ENCODE results near the gene KRTAP10-1. TPM values are rescaled to one million over a fixed set of nuclear protein-coding genes. Genes with fewer than 3 reads are reported as not detected.

The KRTAP10-1 gene
- total and polyA plus RNA-seq, 2 donors from 2014 or later: not detected

DNA sequence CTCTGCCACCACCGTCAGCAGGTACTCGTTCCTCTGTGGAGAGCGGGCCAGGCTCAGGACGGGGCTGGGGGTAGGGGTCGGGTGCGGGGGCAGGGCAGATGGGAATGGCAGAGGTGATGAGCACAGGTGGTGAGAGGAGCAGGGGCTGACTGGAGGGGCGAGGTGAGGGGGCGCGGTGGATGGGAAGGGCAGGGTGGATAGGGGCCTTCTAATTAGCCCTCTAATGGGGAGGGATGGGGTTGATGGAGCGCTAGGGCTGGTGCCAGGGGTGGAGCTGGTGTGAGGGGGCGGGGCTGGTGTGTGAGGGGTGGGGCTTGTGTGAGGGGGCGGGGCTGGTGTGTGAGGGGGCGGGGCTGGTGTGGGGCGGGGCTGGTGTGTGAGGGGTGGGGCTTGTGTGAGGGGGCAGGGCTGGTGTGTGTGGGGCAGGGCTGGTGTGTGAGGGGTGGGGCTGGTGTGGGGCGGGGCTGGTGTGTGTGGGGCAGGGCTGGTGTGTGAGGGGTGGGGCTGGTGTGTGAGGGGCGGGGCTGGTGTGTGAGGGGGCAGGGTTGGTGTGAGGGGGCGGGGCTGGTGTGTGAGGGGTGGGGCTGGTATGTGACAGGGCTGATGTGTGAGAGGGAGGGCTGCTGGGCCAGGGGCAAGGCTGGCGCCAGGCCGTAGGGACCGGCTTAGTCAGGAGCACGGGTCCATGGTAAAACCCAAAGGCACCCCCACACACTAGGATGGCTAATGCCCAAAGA is 5.9 kb downstream of the KRTAP10-1 start:
- no peak for FAIRE-seq

DNA sequence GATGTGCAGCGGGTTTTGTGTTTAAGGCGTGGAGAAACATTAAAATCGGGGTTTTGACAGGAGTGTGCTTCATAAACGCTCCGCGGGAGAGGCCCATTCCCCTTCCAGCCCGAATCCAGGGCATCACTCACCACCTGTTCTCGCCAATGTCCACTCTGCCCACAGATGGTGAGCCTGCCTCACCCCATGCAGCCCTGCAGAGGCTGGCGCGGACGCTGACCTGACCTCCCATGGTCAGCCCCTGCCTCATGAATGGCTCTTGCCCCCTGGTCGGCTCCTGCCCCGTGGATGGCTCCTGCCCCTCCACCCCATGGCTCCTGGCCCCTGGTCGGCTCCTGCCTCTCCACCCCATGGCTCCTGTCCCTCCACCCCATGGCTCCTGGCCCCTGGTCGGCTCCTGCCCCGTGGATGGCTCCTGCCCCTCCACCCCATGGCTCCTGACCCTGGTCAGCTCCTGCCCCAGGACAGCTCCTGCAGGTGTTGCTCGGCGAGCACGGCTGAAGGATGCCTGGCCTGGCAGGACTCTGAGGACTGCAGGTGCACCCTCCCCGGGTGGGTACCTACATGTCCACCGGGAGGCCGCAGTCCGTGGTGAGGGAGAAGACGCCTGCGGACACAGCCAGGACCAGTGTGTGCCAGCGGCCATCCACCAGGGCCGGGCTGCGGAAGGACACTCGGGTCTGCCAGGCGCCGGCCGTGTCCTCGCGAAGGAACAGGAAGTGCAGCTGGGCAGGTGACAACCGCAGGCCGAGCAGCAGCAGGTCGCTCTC is 6.7 kb downstream of the KRTAP10-1 start:
- intact Hi-C loops (cut with DNase I): no loop called here
- TF ChIP-seq, protein P1, sequence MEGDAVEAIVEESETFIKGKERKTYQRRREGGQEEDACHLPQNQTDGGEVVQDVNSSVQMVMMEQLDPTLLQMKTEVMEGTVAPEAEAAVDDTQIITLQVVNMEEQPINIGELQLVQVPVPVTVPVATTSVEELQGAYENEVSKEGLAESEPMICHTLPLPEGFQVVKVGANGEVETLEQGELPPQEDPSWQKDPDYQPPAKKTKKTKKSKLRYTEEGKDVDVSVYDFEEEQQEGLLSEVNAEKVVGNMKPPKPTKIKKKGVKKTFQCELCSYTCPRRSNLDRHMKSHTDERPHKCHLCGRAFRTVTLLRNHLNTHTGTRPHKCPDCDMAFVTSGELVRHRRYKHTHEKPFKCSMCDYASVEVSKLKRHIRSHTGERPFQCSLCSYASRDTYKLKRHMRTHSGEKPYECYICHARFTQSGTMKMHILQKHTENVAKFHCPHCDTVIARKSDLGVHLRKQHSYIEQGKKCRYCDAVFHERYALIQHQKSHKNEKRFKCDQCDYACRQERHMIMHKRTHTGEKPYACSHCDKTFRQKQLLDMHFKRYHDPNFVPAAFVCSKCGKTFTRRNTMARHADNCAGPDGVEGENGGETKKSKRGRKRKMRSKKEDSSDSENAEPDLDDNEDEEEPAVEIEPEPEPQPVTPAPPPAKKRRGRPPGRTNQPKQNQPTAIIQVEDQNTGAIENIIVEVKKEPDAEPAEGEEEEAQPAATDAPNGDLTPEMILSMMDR (IDR thresholded peaks at IDR 0.05; ENCODE audit: borderline replicate concordance, extremely low read depth, insufficient read depth): no peak
- H3K36me3 ChIP-seq (ENCODE audit: control insufficient read depth in 2 of 3, insufficient read depth in 3 of 3, low read length in 3 of 3): no peaks in the 10 kb centered on the region
- no peaks in the 10 kb centered on the region for H3K4me1 ChIP-seq (ENCODE audit: control insufficient read depth in 2 of 3, insufficient read depth in 2 of 3, low read depth in 1 of 3, low read length in 3 of 3)
- no peak overlapping the region for H3K4me3 ChIP-seq (ENCODE audit: low read length in 3 of 3)
- no peaks in the 10 kb centered on the region for H3K9me3 ChIP-seq (ENCODE audit: control insufficient read depth in 2 of 3, insufficient read depth in 1 of 3, low read length in 3 of 3)
- no peak overlapping the region for H3K27ac ChIP-seq (ENCODE audit: low read depth in 2 of 2, low read length in 2 of 2)
- DNase-seq: peak in 2 of 5 donors; percentile 22 to 69
- no peaks in the 10 kb centered on the region for H3K27me3 ChIP-seq (ENCODE audit: control insufficient read depth, insufficient read depth, low read length)
- no peak overlapping the region for H3K9ac ChIP-seq (ENCODE audit: low read length in 3 of 3)
- FAIRE-seq: no peak

More for the DNA sequence above, 5.9 kb downstream of the KRTAP10-1 start:
- intact Hi-C loops (cut with DNase I): no loop called here
- no peaks in the 10 kb centered on the region for H3K9me3 ChIP-seq (ENCODE audit: control insufficient read depth in 2 of 3, insufficient read depth in 1 of 3, low read length in 3 of 3)
- H3K4me3 ChIP-seq (ENCODE audit: low read length in 3 of 3): no peak overlapping the region
- DNase-seq: peak in 1 of 5 donors; percentile 30
- no peaks in the 10 kb centered on the region for H3K27me3 ChIP-seq (ENCODE audit: control insufficient read depth, insufficient read depth, low read length)
- no peaks in the 10 kb centered on the region for H3K36me3 ChIP-seq (ENCODE audit: control insufficient read depth in 2 of 3, insufficient read depth in 3 of 3, low read length in 3 of 3)
- TF ChIP-seq, protein P1 (IDR thresholded peaks at IDR 0.05; ENCODE audit: borderline replicate concordance, extremely low read depth, insufficient read depth): no peak
- H3K4me1 ChIP-seq (ENCODE audit: control insufficient read depth in 2 of 3, insufficient read depth in 2 of 3, low read depth in 1 of 3, low read length in 3 of 3): no peaks in the 10 kb centered on the region
- H3K27ac ChIP-seq (ENCODE audit: low read depth in 2 of 2, low read length in 2 of 2): no peak overlapping the region
- H3K9ac ChIP-seq (ENCODE audit: low read length in 3 of 3): no peak overlapping the region

DNA sequence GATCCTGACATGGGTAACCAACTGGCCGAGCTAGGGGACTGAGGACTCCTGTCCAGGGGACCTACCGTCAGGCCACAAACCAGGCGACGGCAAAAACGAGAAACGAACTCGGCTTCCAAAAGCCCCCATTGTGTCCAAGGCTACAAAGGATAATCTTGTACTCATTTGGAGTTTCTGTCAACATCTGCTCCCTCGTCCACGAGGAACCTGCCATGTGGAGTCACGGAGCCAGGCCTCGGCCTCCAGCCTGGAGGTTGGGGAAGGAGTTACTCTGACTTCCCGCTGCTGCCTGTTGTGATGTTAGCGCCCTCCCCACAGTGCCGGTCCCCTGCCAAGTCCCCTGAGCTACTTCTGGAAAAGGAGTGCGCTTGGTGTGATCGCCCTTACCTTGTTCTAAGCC is 7.3 kb downstream of the KRTAP10-1 start:
- Histone ChIP-seq H3K27me3 (ENCODE audit: control insufficient read depth, insufficient read depth, low read length) (no peaks in the 10 kb centered on the region), H3K4me1 (ENCODE audit: control insufficient read depth in 2 of 3, insufficient read depth in 2 of 3, low read depth in 1 of 3, low read length in 3 of 3) (no peaks in the 10 kb centered on the region), H3K27ac (ENCODE audit: low read depth in 2 of 2, low read length in 2 of 2) (no peak overlapping the region), H3K9me3 (ENCODE audit: control insufficient read depth in 2 of 3, insufficient read depth in 1 of 3, low read length in 3 of 3) (no peaks in the 10 kb centered on the region), H3K4me3 (ENCODE audit: low read length in 3 of 3) (no peak overlapping the region), H3K9ac (ENCODE audit: low read length in 3 of 3) (no peak overlapping the region), H3K36me3 (ENCODE audit: control insufficient read depth in 2 of 3, insufficient read depth in 3 of 3, low read length in 3 of 3) (no peaks in the 10 kb centered on the region)
- DNase-seq (peak in 1 of 5 donors; percentile 24), FAIRE-seq (no peak)
- intact Hi-C loops (cut with DNase I): no loop called here
- TF ChIP-seq, protein P1 (IDR thresholded peaks at IDR 0.05; ENCODE audit: borderline replicate concordance, extremely low read depth, insufficient read depth): no peak

Data from kidney (tissue), 14 donors.